Adrenal gland (tissue), 12 donors: ENCODE results near the gene GRIA3. TPM values are rescaled to one million over a fixed set of nuclear protein-coding genes. Genes with fewer than 3 reads are reported as not detected.

Experiments
- DNase-seq, 7 donors: peaks; one replicate each; pipeline ENCODE4 v3.0.0-alpha.2; 2019 to 2020
- H3K27ac ChIP-seq, 5 donors: fragments of 200-600 bp; sonication (generic) in 4 of 5; 1 replicate in 3 of 5; 2 replicates in 2 of 5; pipeline versions ENCODE4 v1.5.1 to v1.8.0; 2016 to 2020; ENCODE audit warnings: mild to moderate bottlenecking in 1 of 5
- H3K27me3 ChIP-seq: fragments of 200-600 bp; 2 replicates; pipeline ENCODE4 v1.8.0; 2021
- H3K36me3 ChIP-seq, 2 donors: fragments of 200-600 bp; replicated peaks in 1 of 2; 1 replicate in 1 of 2; 2 replicates in 1 of 2; pipeline versions ENCODE4 v1.5.1 to v1.8.0; 2018 to 2022
- H3K4me1 ChIP-seq, 2 donors: fragments of 200-600 bp; replicated peaks in 1 of 2; 1 replicate in 1 of 2; 2 replicates in 1 of 2; pipeline versions ENCODE4 v1.5.1 to v1.8.0; 2018 to 2021
- H3K4me3 ChIP-seq, 4 donors: fragments of 200-600 bp; sonication (generic) in 3 of 4; one replicate each; pipeline ENCODE4 v1.5.1; 2016 to 2018
- H3K9me3 ChIP-seq, 3 donors: fragments of 200-600 bp; sonication (generic) in 1 of 3; replicated peaks in 1 of 3; 1 replicate in 2 of 3; 2 replicates in 1 of 3; pipeline versions ENCODE4 v1.5.1 to v1.8.0; 2016 to 2021
- POLR2A ChIP-seq, 2 donors: fragments of 450-650 bp; IDR thresholded peaks; one replicate each; pipeline ENCODE4 v1.6.1; 2017; ENCODE audit warnings: antibody characterized with exemption in 2 of 2, mild to moderate bottlenecking in 2 of 2, moderate library complexity in 1 of 2
- WGBS, 4 donors: extraction: QIAGEN DNeasy Blood & Tissue Kit in 2 of 4; methylation state at CpG; one replicate each; pipeline versions ENCODE4 v1.1.5 to v1.1.7; 2013 to 2017; 5-methylcytosine and 5-hydroxymethylcytosine counted together
- intact Hi-C, 2 donors: fragments of 100-400 bp; cut with DNase I; formaldehyde crosslinking; loops; one replicate each; pipeline versions ENCODE4 v1.14.1 to v1.15.0; 2022 to 2023
- polyA plus RNA-seq, 3 donors: library from polyadenylated mRNA; stranded (reverse); fragments of 200-250 nt in 2 of 3; fragments of 350-450 nt in 1 of 3; fragmentation: Illumina TruSeq in 1 of 3; extraction: RNeasy Lipid Tissue Mini Kit (QIAGEN cat#74804) in 1 of 3; gene quantifications; one replicate each; pipeline ENCODE4 v1.2.3, GENCODE V29; 2013 to 2014
- total RNA-seq, 9 donors: library from RNA; depleted of rRNA in 4 of 9; stranded (reverse); fragments of >200 nt in 4 of 9; fragments of 120-200 nt in 1 of 9; fragmentation: NEBNext Ultra II Directional in 1 of 9; extraction: Animal tissue kit (Norgen Biotek cat#: 25700) in 1 of 9; gene quantifications; one replicate each; pipeline versions ENCODE4 v1.1.0 to v1.2.4, GENCODE V29; 2013 to 2023
- TF ChIP-seq, protein P1 (sequence below), 6 experiments: fragments of 450-650 bp in 4 of 6; fragments of 200-600 bp in 2 of 6; sonication (generic) in 1 of 6; IDR thresholded peaks; 1 replicate in 5 of 6; 2 replicates in 1 of 6; pipeline versions ENCODE4 v1.5.1 to v1.8.0; 2016 to 2021; ENCODE audit warnings: antibody characterized with exemption in 6 of 6, mild to moderate bottlenecking in 2 of 6, moderate library complexity in 1 of 6
- donor health status: healthy with polysubstance abuse.
- donor health status: Bipolar disorder and iron deficiency.
- donor health status: DM: yes; HTN: yes; CAD: no.
- donor health status: DM: no; HTN: no; CAD: no.
- donor health status: DM: no; HTN: no; CAD: no.
- donor health status: DM: yes; HTN: yes; CAD: no.

GRIA3 gene
- total and polyA plus RNA-seq, 12 donors, result 9.1 to 51.9 (median 21.1) TPM

DNA sequence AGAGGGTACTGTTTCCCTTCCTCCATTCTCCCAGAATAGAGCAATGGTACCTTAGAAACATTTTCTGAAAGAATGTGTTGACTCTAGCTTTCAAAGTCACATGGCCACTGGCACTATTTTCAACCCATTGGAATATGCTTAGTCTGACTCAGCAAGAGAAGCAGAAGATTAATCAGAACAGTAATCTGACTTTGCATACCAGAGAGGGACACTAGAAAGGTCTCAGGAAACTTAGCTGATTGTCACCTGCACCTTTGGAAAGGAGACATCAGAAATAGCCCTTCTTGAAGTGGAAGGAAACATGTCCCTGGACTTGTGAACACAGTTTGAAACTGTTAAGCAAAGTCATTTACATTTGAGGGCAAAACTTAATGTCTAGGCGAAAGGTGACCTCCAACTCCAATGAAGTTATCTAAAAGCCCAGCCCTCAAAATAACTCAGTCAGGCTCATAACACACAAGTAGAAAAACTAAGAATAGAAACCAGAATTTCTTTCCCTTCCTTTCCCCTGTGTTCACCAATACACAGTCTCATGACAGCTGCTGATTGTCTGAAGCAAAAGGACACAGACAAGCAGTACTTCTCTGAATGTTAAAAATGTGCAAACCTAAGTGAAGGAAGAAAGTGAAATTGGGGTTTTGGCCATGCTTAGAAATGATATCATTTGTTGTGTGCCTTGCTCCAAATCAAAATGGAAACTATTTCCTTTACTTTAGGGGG is 270.8 kb downstream of the GRIA3 start:
- Histone ChIP-seq H3K27me3 (no peaks in the 10 kb centered on the region), H3K4me3 (no peak overlapping the region), H3K27ac (no peak overlapping the region), H3K9me3 (no peaks in the 10 kb centered on the region), H3K4me1 (no peaks in the 10 kb centered on the region), H3K36me3 (no peaks in the 10 kb centered on the region)
- DNase-seq, result no peak
- 53 to 75% (median 59%) methylated on average over 1 of the region's 1 CpG for WGBS, 4 donors
- intact Hi-C loops, result no loop called here
- TF ChIP-seq, protein P1, sequence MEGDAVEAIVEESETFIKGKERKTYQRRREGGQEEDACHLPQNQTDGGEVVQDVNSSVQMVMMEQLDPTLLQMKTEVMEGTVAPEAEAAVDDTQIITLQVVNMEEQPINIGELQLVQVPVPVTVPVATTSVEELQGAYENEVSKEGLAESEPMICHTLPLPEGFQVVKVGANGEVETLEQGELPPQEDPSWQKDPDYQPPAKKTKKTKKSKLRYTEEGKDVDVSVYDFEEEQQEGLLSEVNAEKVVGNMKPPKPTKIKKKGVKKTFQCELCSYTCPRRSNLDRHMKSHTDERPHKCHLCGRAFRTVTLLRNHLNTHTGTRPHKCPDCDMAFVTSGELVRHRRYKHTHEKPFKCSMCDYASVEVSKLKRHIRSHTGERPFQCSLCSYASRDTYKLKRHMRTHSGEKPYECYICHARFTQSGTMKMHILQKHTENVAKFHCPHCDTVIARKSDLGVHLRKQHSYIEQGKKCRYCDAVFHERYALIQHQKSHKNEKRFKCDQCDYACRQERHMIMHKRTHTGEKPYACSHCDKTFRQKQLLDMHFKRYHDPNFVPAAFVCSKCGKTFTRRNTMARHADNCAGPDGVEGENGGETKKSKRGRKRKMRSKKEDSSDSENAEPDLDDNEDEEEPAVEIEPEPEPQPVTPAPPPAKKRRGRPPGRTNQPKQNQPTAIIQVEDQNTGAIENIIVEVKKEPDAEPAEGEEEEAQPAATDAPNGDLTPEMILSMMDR (IDR thresholded peaks at IDR 0.05), result no peak
- no peak for TF ChIP-seq POLR2A (IDR thresholded peaks at IDR 0.05)

DNA sequence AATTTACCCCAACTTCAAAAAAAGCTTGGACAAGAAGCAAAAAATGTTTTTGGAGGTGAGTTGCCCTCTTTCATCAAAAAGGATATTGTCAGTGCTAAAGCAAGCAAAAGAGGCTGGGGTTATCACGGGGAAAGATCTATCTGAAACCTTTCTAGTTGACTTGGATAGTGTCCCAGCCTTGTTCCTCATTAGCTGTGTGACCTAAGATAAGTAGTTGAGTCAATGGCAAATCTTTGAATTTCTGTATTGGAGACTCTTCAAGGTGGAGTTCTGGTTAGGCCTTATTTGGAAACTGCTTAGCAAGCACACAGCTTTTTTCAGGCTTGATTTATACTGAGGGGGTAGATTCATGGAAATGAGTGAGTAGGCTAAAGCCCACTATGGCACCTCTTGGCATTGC is 271.6 kb downstream of the GRIA3 start:
- TF ChIP-seq, protein P1 (IDR thresholded peaks at IDR 0.05), result no peak
- no peak for TF ChIP-seq POLR2A (IDR thresholded peaks at IDR 0.05)
- no peaks in the 10 kb centered on the region for H3K36me3 ChIP-seq
- H3K27ac ChIP-seq, result no peak overlapping the region
- DNase-seq, result peak in 1 of 7 donors; percentile 2
- 0 to 53% (median 41%) methylated on average over 1 of the region's 1 CpG for WGBS, 4 donors
- no peaks in the 10 kb centered on the region for H3K4me1 ChIP-seq
- H3K9me3 ChIP-seq, result no peaks in the 10 kb centered on the region
- intact Hi-C loops, result no loop called here
- no peak overlapping the region for H3K4me3 ChIP-seq
- H3K27me3 ChIP-seq, result no peaks in the 10 kb centered on the region

- Histone ChIP-seq H3K36me3 (no peaks in the 10 kb centered on the region), H3K9me3 (no peaks in the 10 kb centered on the region), H3K27ac (no peak overlapping the region), H3K4me3 (no peak overlapping the region), H3K4me1 (no peaks in the 10 kb centered on the region), H3K27me3 (no peaks in the 10 kb centered on the region)
- 77 to 87% (median 80%) methylated on average over 10 of the region's 10 CpGs for WGBS, 4 donors
- TF ChIP-seq POLR2A (IDR thresholded peaks at IDR 0.05), result no peak
- TF ChIP-seq, protein P1 (IDR thresholded peaks at IDR 0.05), result no peak
- DNase-seq, result no peak
- intact Hi-C loops, result no loop called here
Observed at GRCh38 chrX:123464709-123465108, 280.6 kb downstream of the GRIA3 start.

GRCh38 chrX:123468481-123468880 is 284.4 kb downstream of the GRIA3 start:
- intact Hi-C loops, result no loop called here
- H3K4me1 ChIP-seq, result no peaks in the 10 kb centered on the region
- H3K4me3 ChIP-seq, result no peak overlapping the region
- no peaks in the 10 kb centered on the region for H3K9me3 ChIP-seq
- WGBS, 4 donors, result 58 to 84% (median 72%) methylated on average over 4 of the region's 4 CpGs
- H3K27me3 ChIP-seq, result no peaks in the 10 kb centered on the region
- TF ChIP-seq, protein P1 (IDR thresholded peaks at IDR 0.05), result no peak
- TF ChIP-seq POLR2A (IDR thresholded peaks at IDR 0.05), result no peak
- no peak for DNase-seq
- no peak overlapping the region for H3K27ac ChIP-seq
- H3K36me3 ChIP-seq, result no peaks in the 10 kb centered on the region
